Naive thymus-derived CD4-positive, alpha-beta T cell (primary cell): ENCODE results near the gene ZNRD2. TPM values are rescaled to one million over a fixed set of nuclear protein-coding genes. Genes with fewer than 3 reads are reported as not detected.
A peak's percentile ranks its signal among the peaks of the same experiment; 100 is the strongest.

ENCODE experiments used
- ATAC-seq: fragments of 150-1000 bp; cut with Tn5 transposase; 2 replicates; pipeline ENCODE4 v1.10.0; 2021; ENCODE audit warnings: mild to moderate bottlenecking, moderate library complexity
- CTCF ChIA-PET: fragments of 350-600 bp; sonication (Branson Sonifier 250); formaldehyde crosslinking; loops from one replicate; lab custom pipeline; 2021; ENCODE audit warnings: antibody characterized with exemption; lab: Charles Lee
- POLR2A ChIA-PET: fragments of 350-600 bp; sonication (Branson Sonifier 250); formaldehyde crosslinking; loops from one replicate; lab custom pipeline; 2021; ENCODE audit warnings: antibody characterized with exemption, inconsistent platforms; lab: Charles Lee
- DNase-seq, 9 donors: peaks; one replicate each; pipeline versions ENCODE4 v3.0.0 to v3.0.0-alpha.2; 2020 to 2022; ENCODE audit warnings: mixed read lengths in 1 of 9
- H3K27ac ChIP-seq: one replicate; pipeline ENCODE4 v1.7.0; 2013; ENCODE audit warnings: mild to moderate bottlenecking, low read depth, low read length, moderate library complexity
- H3K27me3 ChIP-seq, 2 donors: one replicate each; pipeline ENCODE4 v1.7.0; 2013; ENCODE audit warnings: low read length in 2 of 2, mild to moderate bottlenecking in 2 of 2, moderate library complexity in 2 of 2; ENCODE audit not compliant: control insufficient read depth in 2 of 2, insufficient read depth in 2 of 2
- H3K36me3 ChIP-seq, 3 experiments: 1 replicate in 2 of 3; 2 replicates in 1 of 3; pipeline ENCODE4 v1.7.0; 2013; ENCODE audit warnings: low read length in 3 of 3, mild to moderate bottlenecking in 3 of 3, moderate library complexity in 1 of 3; ENCODE audit not compliant: insufficient read depth in 3 of 3, control insufficient read depth in 2 of 3
- H3K4me1 ChIP-seq, 2 donors: one replicate each; pipeline ENCODE4 v1.7.0; 2013; ENCODE audit warnings: low read length in 2 of 2, mild to moderate bottlenecking in 2 of 2, moderate library complexity in 1 of 2; ENCODE audit not compliant: control insufficient read depth in 2 of 2, insufficient read depth in 2 of 2
- H3K4me3 ChIP-seq: 2 replicates; pipeline ENCODE4 v1.7.0; 2013; ENCODE audit warnings: mild to moderate bottlenecking, low read length
- H3K9me3 ChIP-seq, 3 experiments: 1 replicate in 2 of 3; 2 replicates in 1 of 3; pipeline ENCODE4 v1.7.0; 2013; ENCODE audit warnings: low read length in 3 of 3; ENCODE audit not compliant: control insufficient read depth in 2 of 3
- H3K27ac Mint-ChIP-seq, 9 donors: one replicate each; pipeline ENCODE4 v1.8.0; 2020 to 2022; ENCODE audit warnings: mixed read lengths in 9 of 9, mild to moderate bottlenecking in 8 of 9, moderate library complexity in 5 of 9, inconsistent platforms in 2 of 9
- H3K27me3 Mint-ChIP-seq, 5 donors: one replicate each; pipeline ENCODE4 v1.8.0; 2021 to 2022; ENCODE audit warnings: mixed read lengths in 5 of 5, mild to moderate bottlenecking in 1 of 5
- H3K36me3 Mint-ChIP-seq, 5 donors: one replicate each; pipeline ENCODE4 v1.8.0; 2020 to 2022; ENCODE audit warnings: mixed read lengths in 5 of 5, mild to moderate bottlenecking in 3 of 5, inconsistent platforms in 1 of 5
- H3K4me1 Mint-ChIP-seq, 7 donors: one replicate each; pipeline ENCODE4 v1.8.0; 2020 to 2022; ENCODE audit warnings: mixed read lengths in 7 of 7, mild to moderate bottlenecking in 3 of 7, inconsistent platforms in 1 of 7
- H3K4me3 Mint-ChIP-seq, 10 donors: one replicate each; pipeline ENCODE4 v1.8.0; 2020 to 2022; ENCODE audit warnings: mild to moderate bottlenecking in 10 of 10, mixed read lengths in 10 of 10, moderate library complexity in 6 of 10, inconsistent platforms in 2 of 10
- H3K9me3 Mint-ChIP-seq, 11 donors: one replicate each; pipeline ENCODE4 v1.8.0; 2020 to 2022; ENCODE audit warnings: mixed read lengths in 11 of 11, mild to moderate bottlenecking in 4 of 11, inconsistent platforms in 1 of 11, moderate library complexity in 1 of 11
- intact Hi-C, 2 donors: fragments of 100-400 bp; cut with micrococcal nuclease; formaldehyde crosslinking; loops; one replicate each; pipeline ENCODE4 v1.15.1; 2023
- polyA plus RNA-seq, 2 donors: library from polyadenylated mRNA; unstranded; fragments of 300-500 nt; fragmentation: Illumina TruSeq; gene quantifications; one replicate each; pipeline ENCODE4 v1.2.3, GENCODE V29; 2021
- total RNA-seq, 6 experiments: library from RNA in 5 of 6; stranded (reverse) in 5 of 6; gene quantifications; 1 replicate in 5 of 6; 2 replicates in 1 of 6; pipeline ENCODE4 v1.2.3 and lab custom pipeline; 2021 to 2026

ZNRD2 gene
- total and polyA plus RNA-seq, 7 experiments from 2014 or later: 29.1 to 86.0 (median 40.2) TPM

DNA sequence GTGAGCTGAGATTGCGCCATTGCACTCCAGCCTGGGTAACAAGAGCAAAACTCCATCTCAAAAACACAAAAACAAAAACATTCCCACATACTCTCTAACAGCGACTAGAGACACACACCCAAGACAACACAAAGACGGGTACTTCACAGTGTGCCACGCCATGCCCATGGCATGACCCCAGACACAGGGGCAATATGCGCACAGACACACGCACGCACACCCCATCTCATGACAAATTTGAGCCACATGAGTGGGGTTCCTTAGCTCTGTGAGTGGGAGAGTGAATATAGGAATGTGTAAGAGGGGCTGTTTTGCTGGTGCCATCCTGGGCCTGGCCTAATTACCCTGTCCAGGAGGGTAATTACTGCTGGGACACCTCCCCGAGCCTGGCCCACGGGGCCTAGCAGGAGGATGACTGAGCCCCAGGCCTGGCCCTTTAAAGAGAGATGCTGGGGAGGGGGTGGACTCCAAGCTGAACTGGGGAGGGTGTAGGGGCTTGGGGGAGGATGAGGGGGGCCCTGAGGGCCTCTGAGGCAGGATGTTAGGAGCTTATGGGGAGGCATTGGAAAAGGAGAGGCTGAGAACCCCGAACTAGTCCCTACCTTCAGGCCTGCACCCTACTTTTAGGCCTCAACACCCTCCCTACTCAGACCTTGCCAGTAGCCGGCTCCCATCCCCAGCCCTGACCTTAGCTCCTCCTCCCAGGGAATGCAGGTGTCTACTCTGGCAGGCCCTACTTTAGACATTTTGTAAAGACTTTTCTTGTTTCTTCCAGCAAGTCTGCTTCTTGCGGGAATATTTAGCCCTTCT is 13.6 kb upstream of the ZNRD2 start:
- Histone ChIP-seq H3K27ac (peak overlapping the region; percentile 89), H3K4me1 (peaks cover 20 to 70% of the 10 kb centered on the region in 2 donors), H3K27me3 (no peaks in the 10 kb centered on the region), H3K9me3 (no peaks in the 10 kb centered on the region), H3K4me3 (peak overlapping the region; percentile 51), H3K36me3 (peaks cover 0 to 3% (median 2%) of the 10 kb centered on the region in 3 experiments)
- peaks cover 0 to 9% (median 6%) of the 10 kb centered on the region in 5 donors for H3K36me3 Mint-ChIP-seq
- peaks cover 51 to 76% (median 69%) of the 10 kb centered on the region in 7 donors for H3K4me1 Mint-ChIP-seq
- ChIA-PET CTCF (interaction anchor here (0.6 to 1.5 kb wide), 4 partner anchors 10 to 16 kb away, joined by 3 to 7 read pairs (median 5); partner anchors contain the start of genes FAM89B and ZNRD2), POLR2A (interaction anchor here (0.6 to 8.0 kb wide), 14 partner anchors 8 to 85 kb away, joined by 3 to 90 read pairs (median 4); partner anchors contain the start of genes EHBP1L1, FAM89B, MALAT1 and PCNX3)
- DNase-seq (no peak), ATAC-seq (no peak)
- no peaks in the 10 kb centered on the region for H3K27me3 Mint-ChIP-seq
- H3K9me3 Mint-ChIP-seq: no peaks in the 10 kb centered on the region
- peak overlapping the region; percentile 89 to 98 (median 94) for H3K4me3 Mint-ChIP-seq
- intact Hi-C loops: loop anchor here (1.0 kb wide), 3 partner anchors 9 to 16 kb away; no protein-coding TSS in a partner anchor
- H3K27ac Mint-ChIP-seq: peak overlapping the region; percentile 84 to 97 (median 92)

DNA sequence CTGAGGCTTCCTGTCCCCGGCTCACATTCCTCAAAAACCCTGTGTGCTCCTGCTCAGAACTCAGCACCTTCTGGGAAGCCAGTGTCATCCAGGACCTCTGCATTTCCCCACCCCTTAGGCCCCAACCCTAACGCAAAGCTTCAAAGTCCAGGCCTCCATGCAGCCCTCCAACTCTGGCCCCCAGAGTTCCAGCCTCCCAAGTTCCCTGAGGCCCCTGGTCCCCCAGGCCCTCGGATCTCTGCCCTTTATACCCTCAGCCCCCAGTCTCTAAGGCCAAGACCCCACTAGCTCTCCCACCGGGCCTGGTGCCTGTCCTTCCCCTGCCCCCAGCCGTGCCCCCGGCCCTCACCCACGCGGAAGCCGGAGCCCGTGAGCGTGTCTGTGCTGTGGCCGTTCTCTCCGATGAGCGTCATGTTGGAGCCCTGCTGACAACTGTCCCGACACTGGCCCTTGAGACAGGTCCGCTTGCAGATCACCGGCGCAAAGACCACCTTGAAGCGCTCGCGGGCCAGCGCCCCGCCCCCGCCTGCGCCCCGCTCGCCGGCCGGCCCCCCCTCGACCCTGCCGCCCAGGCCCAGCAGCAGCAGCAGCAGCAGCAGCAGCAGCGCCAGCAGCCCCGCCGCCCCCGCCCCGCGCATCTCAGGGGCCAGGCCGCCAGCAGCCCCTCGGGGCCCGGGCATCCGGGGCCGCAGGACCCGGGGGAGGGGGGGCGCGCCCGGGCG is 12.8 kb upstream of the ZNRD2 start:
- CTCF ChIA-PET: interaction anchor here (0.6 to 1.5 kb wide), 4 partner anchors 11 to 16 kb away, joined by 3 to 7 read pairs (median 5); partner anchors contain the start of genes FAM89B and ZNRD2
- intact Hi-C loops: loop anchor here (1.0 kb wide), 3 partner anchors 11 to 17 kb away; partner anchors contain the start of gene ZNRD2 (in 1 of the 2)
- no peak for ATAC-seq

DNA sequence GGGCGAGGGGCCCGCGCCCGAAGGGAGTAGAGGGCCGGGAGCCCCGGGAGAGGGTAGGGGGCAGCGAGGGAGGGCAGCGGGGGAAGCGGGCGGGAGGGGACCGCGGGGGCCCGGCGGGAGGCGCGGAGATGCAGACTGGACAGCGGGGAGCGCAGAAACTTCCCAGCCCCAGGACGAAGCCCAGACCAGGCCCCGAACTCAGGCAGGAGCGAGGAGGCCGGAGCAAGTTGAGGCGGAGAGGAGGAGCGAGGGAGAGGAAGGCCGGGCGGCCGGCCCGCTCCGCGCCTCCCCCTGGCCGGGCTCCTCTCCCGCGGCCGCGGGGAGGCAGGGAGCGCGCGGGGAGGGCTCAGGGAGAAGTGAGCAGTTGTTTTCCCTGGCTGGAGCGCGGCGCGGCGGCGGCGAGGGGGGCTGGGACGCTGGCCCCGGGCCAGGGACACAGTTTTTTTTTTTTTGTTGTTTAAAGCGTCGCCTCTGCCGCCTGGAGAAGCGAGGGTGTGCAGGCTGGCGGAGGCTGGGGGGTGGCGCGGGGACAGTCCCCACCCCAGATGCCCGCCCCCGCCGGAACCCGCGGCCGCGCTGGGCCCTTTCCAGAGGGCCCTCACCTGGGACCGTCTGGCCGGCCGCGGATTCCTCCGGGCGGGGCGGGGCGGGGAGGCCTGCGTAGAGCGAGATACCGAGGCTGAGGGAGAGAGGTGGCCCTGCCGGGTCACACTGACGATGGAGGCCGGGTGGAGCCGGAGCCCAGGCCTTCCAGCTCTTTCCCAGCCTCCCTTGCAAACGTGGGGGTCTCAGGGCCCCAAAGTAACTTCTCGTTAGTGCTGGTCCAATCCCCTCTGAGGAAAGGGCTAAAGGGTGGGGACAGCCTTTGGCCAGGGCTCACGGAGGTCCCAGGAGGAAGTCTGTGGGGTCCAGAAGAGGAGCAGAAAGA is 12.0 kb upstream of the ZNRD2 start, which contains the start of gene LTBP3:
TSS of gene LTBP3 (minus strand) at position 358 of the 928 bp plus-strand sequence. CDS start 400 bp downstream, outside the sequence.
- POLR2A ChIA-PET: interaction anchor here (0.6 to 10.2 kb wide), 9 partner anchors 9 to 793 kb away, joined by 3 to 186 read pairs (median 5); partner anchors contain the start of genes EHBP1L1, FAM89B and ZNRD2
- CTCF ChIA-PET: interaction anchor here (0.7 kb wide), 1 partner anchor 1876 kb away, joined by 3 read pairs; no protein-coding TSS in a partner anchor

More for the DNA sequence above, 12.8 kb upstream of the ZNRD2 start:
- Histone ChIP-seq H3K27me3 (no peaks in the 10 kb centered on the region), H3K9me3 (no peaks in the 10 kb centered on the region), H3K36me3 (no peaks in the 10 kb centered on the region), H3K4me1 (peaks cover 20 to 65% of the 10 kb centered on the region in 2 donors), H3K4me3 (peak overlapping the region; percentile 51), H3K27ac (peak overlapping the region; percentile 89)
- no peaks in the 10 kb centered on the region for H3K9me3 Mint-ChIP-seq
- H3K4me1 Mint-ChIP-seq: peaks cover 50 to 74% (median 66%) of the 10 kb centered on the region in 7 donors
- peak overlapping the region; percentile 89 to 98 (median 94) for H3K4me3 Mint-ChIP-seq
- peaks cover 0 to 2% (median 0%) of the 10 kb centered on the region in 5 donors for H3K36me3 Mint-ChIP-seq
- H3K27ac Mint-ChIP-seq: peak overlapping the region; percentile 84 to 97 (median 92)
- POLR2A ChIA-PET: interaction anchor here (0.8 to 8.0 kb wide), 12 partner anchors 8 to 60 kb away, joined by 3 to 90 read pairs (median 4); partner anchors contain the start of genes EHBP1L1, FAM89B, MALAT1 and PCNX3
- peak in 1 of 9 donors; percentile 53 for DNase-seq
- no peaks in the 10 kb centered on the region for H3K27me3 Mint-ChIP-seq

DNA sequence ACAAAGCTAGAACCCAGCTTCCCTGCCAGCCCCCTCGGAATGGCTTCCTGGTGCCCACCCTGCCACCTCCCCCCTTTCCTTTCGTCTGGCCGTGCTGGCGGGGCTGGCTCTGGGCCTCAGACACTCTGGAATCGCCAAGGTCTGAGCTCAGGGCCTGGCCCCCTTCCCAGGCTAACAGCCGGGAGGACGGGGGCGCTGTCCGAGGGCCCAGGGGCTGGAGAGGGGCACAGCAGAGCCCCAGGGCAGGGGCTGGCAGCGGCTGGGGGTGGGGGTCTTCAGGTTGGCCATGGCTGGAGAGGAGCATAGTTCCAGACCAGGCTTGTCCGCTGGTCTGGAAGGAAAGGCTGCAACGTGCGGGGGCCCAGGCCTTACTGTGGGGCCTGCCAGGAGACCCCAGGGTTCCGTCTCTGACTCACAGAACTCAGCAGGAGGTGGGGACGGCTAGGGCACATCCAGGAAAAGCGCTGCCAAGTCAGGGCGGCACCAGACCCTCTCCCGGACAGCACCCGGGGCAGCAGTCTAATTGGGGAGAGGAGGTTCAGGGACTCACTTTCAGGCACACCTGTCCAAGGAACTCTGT is 11.3 kb upstream of the ZNRD2 start:
- intact Hi-C loops: loop anchor here in 1 of 2 donors (1.0 kb wide), 1 partner anchor 11 kb away; the partner anchor contains the start of gene ZNRD2

More for the DNA sequence above, 12.0 kb upstream of the ZNRD2 start, which contains the start of gene LTBP3:
- Histone ChIP-seq H3K4me3 (peak within 1 kb of the TSS; percentile 53), H3K36me3 (no peaks in the 10 kb centered on the region), H3K4me1 (peaks cover 20 to 58% of the 10 kb centered on the region in 2 donors), H3K27ac (peak within 1 kb of the TSS; percentile 89), H3K9me3 (no peaks in the 10 kb centered on the region), H3K27me3 (no peaks in the 10 kb centered on the region)
- Mint-ChIP-seq H3K27ac (peak within 1 kb of the TSS; percentile 84 to 97 (median 92)), H3K4me3 (peak within 1 kb of the TSS; percentile 89 to 98 (median 94)), H3K36me3 (no peaks in the 10 kb centered on the region), H3K4me1 (peaks cover 46 to 73% (median 59%) of the 10 kb centered on the region in 7 donors), H3K9me3 (no peaks in the 10 kb centered on the region), H3K27me3 (no peaks in the 10 kb centered on the region)
- DNase-seq: peak in 2 of 9 donors; percentile 57 to 58
- intact Hi-C loops: loop anchor here in 1 of 2 donors (1.0 kb wide), 1 partner anchor 12 kb away; the partner anchor contains the start of gene ZNRD2
- ATAC-seq: peak; percentile 43

DNA sequence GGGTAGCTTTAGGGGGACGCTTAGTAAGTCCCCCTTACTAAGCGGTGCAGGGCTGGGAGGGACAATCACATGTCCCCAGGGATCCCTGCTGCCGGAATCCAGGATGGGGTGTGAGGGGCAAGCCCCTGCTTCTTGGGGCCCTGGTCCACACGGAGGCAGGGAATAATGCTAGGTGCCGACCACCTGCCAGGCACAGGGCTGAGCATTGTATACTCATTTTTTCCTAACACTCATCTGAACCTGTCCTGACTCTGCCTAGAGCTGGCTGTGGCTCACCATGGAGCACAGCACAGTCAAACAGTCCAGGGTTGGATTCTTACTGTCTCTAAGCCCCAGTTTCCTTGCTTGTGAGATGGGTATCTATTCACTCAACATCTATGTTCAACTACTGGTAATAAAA is 10.7 kb upstream of the ZNRD2 start:
- no peaks in the 10 kb centered on the region for H3K36me3 ChIP-seq
- H3K27me3 ChIP-seq: no peaks in the 10 kb centered on the region
- H3K4me1 ChIP-seq: peaks cover 20 to 52% of the 10 kb centered on the region in 2 donors
- H3K9me3 ChIP-seq: no peaks in the 10 kb centered on the region
- DNase-seq (no peak), ATAC-seq (no peak)
- Mint-ChIP-seq H3K27me3 (no peaks in the 10 kb centered on the region), H3K9me3 (no peaks in the 10 kb centered on the region), H3K4me3 (peak overlapping the region; percentile 1 to 98 (median 79)), H3K4me1 (peaks cover 42 to 70% (median 57%) of the 10 kb centered on the region in 7 donors), H3K27ac (peak overlapping the region in 8 of 9 donors; percentile 68 to 95 (median 88)), H3K36me3 (no peaks in the 10 kb centered on the region)
- POLR2A ChIA-PET: interaction anchor here (0.6 to 10.2 kb wide), 9 partner anchors 12 to 794 kb away, joined by 3 to 186 read pairs (median 4); partner anchors contain the start of genes EHBP1L1, FAM89B and ZNRD2
- intact Hi-C loops: no loop called here
- H3K4me3 ChIP-seq: no peak overlapping the region
- CTCF ChIA-PET: interaction anchor here (0.6 to 2.0 kb wide), 6 partner anchors 11 to 668 kb away, joined by 3 to 8 read pairs (median 4); partner anchors contain the start of gene ZNRD2
- peak overlapping the region; percentile 89 for H3K27ac ChIP-seq

More for the DNA sequence above, 11.3 kb upstream of the ZNRD2 start:
- H3K4me1 Mint-ChIP-seq: peaks cover 46 to 75% (median 61%) of the 10 kb centered on the region in 7 donors
- Histone ChIP-seq H3K4me3 (peak overlapping the region; percentile 53), H3K27ac (peak overlapping the region; percentile 89), H3K4me1 (peaks cover 22 to 57% of the 10 kb centered on the region in 2 donors), H3K36me3 (no peaks in the 10 kb centered on the region), H3K9me3 (no peaks in the 10 kb centered on the region), H3K27me3 (no peaks in the 10 kb centered on the region)
- H3K9me3 Mint-ChIP-seq: no peaks in the 10 kb centered on the region
- no peaks in the 10 kb centered on the region for H3K27me3 Mint-ChIP-seq
- peak overlapping the region; percentile 60 to 98 (median 79) for H3K4me3 Mint-ChIP-seq
- no peaks in the 10 kb centered on the region for H3K36me3 Mint-ChIP-seq
- CTCF ChIA-PET: interaction anchor here (0.6 to 0.7 kb wide), 2 partner anchors 285 to 1876 kb away, joined by 3 to 4 read pairs; no protein-coding TSS in a partner anchor
- H3K27ac Mint-ChIP-seq: peak overlapping the region; percentile 68 to 95 (median 87)
- ATAC-seq: no peak
- POLR2A ChIA-PET: interaction anchor here (0.6 to 10.2 kb wide), 9 partner anchors 12 to 794 kb away, joined by 3 to 186 read pairs (median 4); partner anchors contain the start of genes EHBP1L1, FAM89B and ZNRD2
- no peak for DNase-seq
